CD4-positive, alpha-beta memory T cell (primary cell): ENCODE results near the gene KRTCAP2. TPM values are rescaled to one million over a fixed set of nuclear protein-coding genes. Genes with fewer than 3 reads are reported as not detected.
A peak's percentile ranks its signal among the peaks of the same experiment; 100 is the strongest.

Experiments used
- CTCF ChIA-PET: fragments of 350-600 bp; sonication (Branson Sonifier 250); formaldehyde crosslinking; loops from one replicate; lab custom pipeline; 2021; ENCODE audit warnings: inconsistent platforms; ENCODE audit not compliant: partially characterized antibody; lab: Charles Lee
- POLR2A ChIA-PET: fragments of 350-600 bp; sonication (Branson Sonifier 250); formaldehyde crosslinking; loops from one replicate; lab custom pipeline; 2021; ENCODE audit not compliant: partially characterized antibody; lab: Charles Lee
- DNase-seq, 5 donors: peaks; one replicate each; pipeline versions ENCODE4 v3.0.0 to v3.0.0-alpha.2; 2020 to 2022; ENCODE audit warnings: mixed read lengths in 1 of 5
- H3K27ac ChIP-seq: one replicate; pipeline ENCODE4 v1.7.0; 2013; ENCODE audit warnings: low read depth, low read length
- H3K27me3 ChIP-seq: 2 replicates; pipeline ENCODE4 v1.7.0; 2013; ENCODE audit warnings: mild to moderate bottlenecking, low read length, moderate library complexity; ENCODE audit not compliant: insufficient read depth
- H3K36me3 ChIP-seq: 2 replicates; pipeline ENCODE4 v1.7.0; 2013; ENCODE audit warnings: mild to moderate bottlenecking, low read length, moderate library complexity; ENCODE audit not compliant: insufficient read depth
- H3K4me1 ChIP-seq: 2 replicates; pipeline ENCODE4 v1.7.0; 2013; ENCODE audit warnings: mild to moderate bottlenecking, low read length, moderate library complexity; ENCODE audit not compliant: insufficient read depth
- H3K4me3 ChIP-seq, 2 donors: one replicate each; pipeline ENCODE4 v1.7.0; 2013; ENCODE audit warnings: low read length in 2 of 2, mild to moderate bottlenecking in 1 of 2
- H3K9me3 ChIP-seq, 2 donors: one replicate each; pipeline ENCODE4 v1.7.0; 2013; ENCODE audit warnings: low read length in 2 of 2, control low read depth in 1 of 2; ENCODE audit not compliant: control insufficient read depth in 1 of 2
- H3K27ac Mint-ChIP-seq, 7 donors: one replicate each; pipeline ENCODE4 v1.8.0; 2020 to 2021; ENCODE audit warnings: mixed read lengths in 7 of 7, mild to moderate bottlenecking in 6 of 7, inconsistent platforms in 3 of 7, moderate library complexity in 3 of 7
- H3K27me3 Mint-ChIP-seq, 2 donors: one replicate each; pipeline ENCODE4 v1.8.0; 2020 to 2021; ENCODE audit warnings: mixed read lengths in 2 of 2
- H3K36me3 Mint-ChIP-seq, 2 donors: one replicate each; pipeline ENCODE4 v1.8.0; 2020 to 2021; ENCODE audit warnings: mixed read lengths in 2 of 2, inconsistent platforms in 1 of 2, mild to moderate bottlenecking in 1 of 2
- H3K4me1 Mint-ChIP-seq, 4 donors: one replicate each; pipeline ENCODE4 v1.8.0; 2020 to 2021; ENCODE audit warnings: mixed read lengths in 4 of 4, mild to moderate bottlenecking in 1 of 4
- H3K4me3 Mint-ChIP-seq, 8 donors: one replicate each; pipeline ENCODE4 v1.8.0; 2020 to 2021; ENCODE audit warnings: mixed read lengths in 8 of 8, mild to moderate bottlenecking in 7 of 8, moderate library complexity in 6 of 8, inconsistent platforms in 3 of 8
- H3K9me3 Mint-ChIP-seq, 8 donors: one replicate each; pipeline ENCODE4 v1.8.0; 2020 to 2021; ENCODE audit warnings: mixed read lengths in 8 of 8, mild to moderate bottlenecking in 5 of 8, inconsistent platforms in 3 of 8, moderate library complexity in 1 of 8
- intact Hi-C: fragments of 100-400 bp; cut with micrococcal nuclease; formaldehyde crosslinking; loops from one replicate; pipeline ENCODE4 v1.15.1; 2023
- polyA plus RNA-seq, 2 donors: library from polyadenylated mRNA; unstranded; fragments of 300-500 nt; fragmentation: Illumina TruSeq; gene quantifications; one replicate each; pipeline ENCODE4 v1.2.3, GENCODE V29; 2021
- total RNA-seq, 2 experiments: library from RNA; stranded (reverse); gene quantifications; one replicate each; pipeline ENCODE4 v1.2.3, GENCODE V29; 2021

The KRTCAP2 gene
- total and polyA plus RNA-seq, 4 experiments from 2014 or later: 173 to 488 (median 325) TPM

- Histone ChIP-seq H3K4me1 (peaks cover 32% of the 10 kb centered on the region), H3K36me3 (no peaks in the 10 kb centered on the region), H3K27me3 (peaks cover 12% of the 10 kb centered on the region), H3K9me3 (no peaks in the 10 kb centered on the region), H3K4me3 (no peak overlapping the region), H3K27ac (no peak overlapping the region)
- Mint-ChIP-seq H3K9me3 (peaks cover 0 to 2% (median 0%) of the 10 kb centered on the region in 8 donors), H3K4me3 (peak overlapping the region in 4 of 8 donors; percentile 31 to 45 (median 42)), H3K27ac (no peak overlapping the region), H3K27me3 (peaks cover 9 to 15% of the 10 kb centered on the region in 2 donors), H3K36me3 (no peaks in the 10 kb centered on the region), H3K4me1 (peaks cover 18 to 33% (median 25%) of the 10 kb centered on the region in 4 donors)
- POLR2A ChIA-PET: interaction anchor here (1.2 kb wide), 1 partner anchor 9 kb away, joined by 3 read pairs; no protein-coding TSS in a partner anchor
- no peak for DNase-seq
- intact Hi-C loops: loop anchor here (5.0 kb wide), 1 partner anchor 33 kb away; no protein-coding TSS in a partner anchor
- CTCF ChIA-PET: interaction anchor here (1.0 kb wide), 1 partner anchor 9 kb away, joined by 3 read pairs; no protein-coding TSS in a partner anchor
These were observed 47.6 kb downstream of the KRTCAP2 start for GRCh38 chr1:155125511-155125945.

GRCh38 chr1:155124503-155125463 is 48.3 kb downstream of the KRTCAP2 start:
- CTCF ChIA-PET: interaction anchor here (1.0 kb wide), 1 partner anchor 10 kb away, joined by 3 read pairs; no protein-coding TSS in a partner anchor
- H3K36me3 Mint-ChIP-seq: no peaks in the 10 kb centered on the region
- H3K9me3 Mint-ChIP-seq: peaks cover 0 to 2% (median 0%) of the 10 kb centered on the region in 8 donors
- H3K27ac Mint-ChIP-seq: no peak overlapping the region
- Histone ChIP-seq H3K36me3 (no peaks in the 10 kb centered on the region), H3K4me3 (no peak overlapping the region), H3K27me3 (peaks cover 12% of the 10 kb centered on the region), H3K4me1 (peaks cover 32% of the 10 kb centered on the region), H3K27ac (no peak overlapping the region), H3K9me3 (no peaks in the 10 kb centered on the region)
- DNase-seq: no peak
- H3K4me3 Mint-ChIP-seq: peak overlapping the region in 2 of 8 donors; percentile 7 to 61
- POLR2A ChIA-PET: interaction anchor here (1.2 kb wide), 1 partner anchor 10 kb away, joined by 3 read pairs; no protein-coding TSS in a partner anchor
- peaks cover 18 to 31% (median 23%) of the 10 kb centered on the region in 4 donors for H3K4me1 Mint-ChIP-seq
- peaks cover 11 to 15% of the 10 kb centered on the region in 2 donors for H3K27me3 Mint-ChIP-seq
- intact Hi-C loops: loop anchor here (5.0 kb wide), 1 partner anchor 32 kb away; no protein-coding TSS in a partner anchor

- ChIA-PET CTCF (interaction anchor here (1.1 kb wide), 1 partner anchor 32 kb away, joined by 5 read pairs; no protein-coding TSS in a partner anchor), POLR2A (interaction anchor here (1.2 kb wide), 1 partner anchor 11 kb away, joined by 4 read pairs; the partner anchor contains the start of gene SLC50A1)
- Histone ChIP-seq H3K4me1 (peaks cover 23% of the 10 kb centered on the region), H3K27me3 (peaks cover 4% of the 10 kb centered on the region), H3K4me3 (no peak overlapping the region), H3K36me3 (no peaks in the 10 kb centered on the region), H3K27ac (no peak overlapping the region), H3K9me3 (no peaks in the 10 kb centered on the region)
- Mint-ChIP-seq H3K4me3 (no peak overlapping the region), H3K36me3 (no peaks in the 10 kb centered on the region), H3K27ac (no peak overlapping the region), H3K27me3 (peaks cover 10 to 13% of the 10 kb centered on the region in 2 donors), H3K4me1 (peaks cover 12 to 21% (median 16%) of the 10 kb centered on the region in 4 donors), H3K9me3 (peaks cover 0 to 2% (median 0%) of the 10 kb centered on the region in 8 donors)
- intact Hi-C loops: no loop called here
- no peak for DNase-seq
These were observed 49.3 kb downstream of the KRTCAP2 start for GRCh38 chr1:155123801-155124200.

GRCh38 chr1:155122308-155122707 is 50.8 kb downstream of the KRTCAP2 start:
- no peak overlapping the region for H3K27ac Mint-ChIP-seq
- no peaks in the 10 kb centered on the region for H3K36me3 Mint-ChIP-seq
- Histone ChIP-seq H3K27ac (no peak overlapping the region), H3K27me3 (no peaks in the 10 kb centered on the region), H3K4me3 (no peak overlapping the region), H3K36me3 (no peaks in the 10 kb centered on the region), H3K9me3 (no peaks in the 10 kb centered on the region), H3K4me1 (peaks cover 11% of the 10 kb centered on the region)
- POLR2A ChIA-PET: no interaction called here
- peaks cover 0 to 2% (median 0%) of the 10 kb centered on the region in 8 donors for H3K9me3 Mint-ChIP-seq
- CTCF ChIA-PET: interaction anchor here (0.7 to 1.9 kb wide), 2 partner anchors 12 to 31 kb away, joined by 3 to 8 read pairs; no protein-coding TSS in a partner anchor
- no peak overlapping the region for H3K4me3 Mint-ChIP-seq
- H3K27me3 Mint-ChIP-seq: peaks cover 6 to 9% of the 10 kb centered on the region in 2 donors
- DNase-seq: no peak
- H3K4me1 Mint-ChIP-seq: peaks cover 4 to 8% (median 7%) of the 10 kb centered on the region in 4 donors
- intact Hi-C loops: no loop called here

- CTCF ChIA-PET: interaction anchor here (0.7 to 1.9 kb wide), 4 partner anchors 30 to 51 kb away, joined by 3 to 9 read pairs (median 6); partner anchors contain the start of gene KRTCAP2
- Mint-ChIP-seq H3K4me3 (no peak overlapping the region), H3K27me3 (peaks cover 3 to 10% of the 10 kb centered on the region in 2 donors), H3K36me3 (no peaks in the 10 kb centered on the region), H3K27ac (no peak overlapping the region), H3K4me1 (no peaks in the 10 kb centered on the region), H3K9me3 (peaks cover 0 to 2% (median 0%) of the 10 kb centered on the region in 8 donors)
- Histone ChIP-seq H3K36me3 (no peaks in the 10 kb centered on the region), H3K9me3 (no peaks in the 10 kb centered on the region), H3K4me1 (peaks cover under 1% of the 10 kb centered on the region), H3K27ac (no peak overlapping the region), H3K27me3 (no peaks in the 10 kb centered on the region), H3K4me3 (no peak overlapping the region)
- intact Hi-C loops: no loop called here
- no peak for DNase-seq
- POLR2A ChIA-PET: no interaction called here
These were observed 51.9 kb downstream of the KRTCAP2 start for GRCh38 chr1:155121249-155121648.

- H3K27me3 Mint-ChIP-seq: peaks cover 6 to 9% of the 10 kb centered on the region in 2 donors
These were observed 52.9 kb downstream of the KRTCAP2 start for GRCh38 chr1:155120253-155120652.

More at GRCh38 chr1:155120253-155120652, 52.9 kb downstream of the KRTCAP2 start:
- intact Hi-C loops: no loop called here
- H3K36me3 Mint-ChIP-seq: no peaks in the 10 kb centered on the region
- Histone ChIP-seq H3K4me3 (no peak overlapping the region), H3K4me1 (no peaks in the 10 kb centered on the region), H3K36me3 (no peaks in the 10 kb centered on the region), H3K27me3 (no peaks in the 10 kb centered on the region), H3K27ac (no peak overlapping the region), H3K9me3 (no peaks in the 10 kb centered on the region)
- CTCF ChIA-PET: interaction anchor here (1.8 to 1.9 kb wide), 2 partner anchors 29 to 52 kb away, joined by 8 to 9 read pairs; partner anchors contain the start of gene KRTCAP2
- H3K4me3 Mint-ChIP-seq: no peak overlapping the region
- no peaks in the 10 kb centered on the region for H3K9me3 Mint-ChIP-seq
- no peak for DNase-seq
- no peaks in the 10 kb centered on the region for H3K4me1 Mint-ChIP-seq
- POLR2A ChIA-PET: no interaction called here
- peak overlapping the region in 1 of 7 donors; percentile 74 for H3K27ac Mint-ChIP-seq
